ENCODE data around the gene RCSD1. TPM values are rescaled to one million over a fixed set of nuclear protein-coding genes. Genes with fewer than 3 reads are reported as not detected.
A peak's percentile ranks its signal among the peaks of the same experiment; 100 is the strongest.

Gene RCSD1
- total RNA-seq, 1 donor from 2014 or later: 2.3 TPM

DNA sequence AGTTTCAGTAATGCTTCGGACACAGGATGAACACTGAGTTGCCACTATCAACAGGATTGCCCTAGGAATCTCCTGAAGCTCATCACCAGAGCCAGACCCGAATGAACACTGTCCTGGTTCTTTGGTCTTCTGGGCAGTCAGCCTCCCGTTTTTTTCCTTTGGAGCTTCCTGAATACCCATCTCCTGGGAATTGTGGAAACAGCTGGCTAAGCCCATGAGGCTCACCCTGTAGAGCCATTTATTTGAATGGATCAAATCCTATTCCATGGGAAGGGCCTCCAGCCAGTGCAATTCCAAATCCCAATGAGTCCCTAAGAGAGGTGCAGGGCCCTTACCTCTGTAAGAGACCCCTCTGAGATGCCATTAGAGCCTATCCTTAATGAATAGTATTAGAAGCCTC is 5.9 kb downstream of the RCSD1 start:
- Mint-ChIP-seq H3K27me3 (ENCODE audit: low read depth) (peaks cover 53% of the 10 kb centered on the region), H3K36me3 (ENCODE audit: low read depth) (no peaks in the 10 kb centered on the region), H3K27ac (ENCODE audit: unreplicated experiment) (no peak overlapping the region), H3K4me3 (no peak overlapping the region), H3K4me1 (peaks cover 30% of the 10 kb centered on the region), H3K9me3 (no peaks in the 10 kb centered on the region)
- DNase-seq (ENCODE audit: low read depth, low spot score): no peak
- TF ChIP-seq, protein P1, sequence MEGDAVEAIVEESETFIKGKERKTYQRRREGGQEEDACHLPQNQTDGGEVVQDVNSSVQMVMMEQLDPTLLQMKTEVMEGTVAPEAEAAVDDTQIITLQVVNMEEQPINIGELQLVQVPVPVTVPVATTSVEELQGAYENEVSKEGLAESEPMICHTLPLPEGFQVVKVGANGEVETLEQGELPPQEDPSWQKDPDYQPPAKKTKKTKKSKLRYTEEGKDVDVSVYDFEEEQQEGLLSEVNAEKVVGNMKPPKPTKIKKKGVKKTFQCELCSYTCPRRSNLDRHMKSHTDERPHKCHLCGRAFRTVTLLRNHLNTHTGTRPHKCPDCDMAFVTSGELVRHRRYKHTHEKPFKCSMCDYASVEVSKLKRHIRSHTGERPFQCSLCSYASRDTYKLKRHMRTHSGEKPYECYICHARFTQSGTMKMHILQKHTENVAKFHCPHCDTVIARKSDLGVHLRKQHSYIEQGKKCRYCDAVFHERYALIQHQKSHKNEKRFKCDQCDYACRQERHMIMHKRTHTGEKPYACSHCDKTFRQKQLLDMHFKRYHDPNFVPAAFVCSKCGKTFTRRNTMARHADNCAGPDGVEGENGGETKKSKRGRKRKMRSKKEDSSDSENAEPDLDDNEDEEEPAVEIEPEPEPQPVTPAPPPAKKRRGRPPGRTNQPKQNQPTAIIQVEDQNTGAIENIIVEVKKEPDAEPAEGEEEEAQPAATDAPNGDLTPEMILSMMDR (conservative IDR thresholded peaks at IDR 0.05): no peak

DNA sequence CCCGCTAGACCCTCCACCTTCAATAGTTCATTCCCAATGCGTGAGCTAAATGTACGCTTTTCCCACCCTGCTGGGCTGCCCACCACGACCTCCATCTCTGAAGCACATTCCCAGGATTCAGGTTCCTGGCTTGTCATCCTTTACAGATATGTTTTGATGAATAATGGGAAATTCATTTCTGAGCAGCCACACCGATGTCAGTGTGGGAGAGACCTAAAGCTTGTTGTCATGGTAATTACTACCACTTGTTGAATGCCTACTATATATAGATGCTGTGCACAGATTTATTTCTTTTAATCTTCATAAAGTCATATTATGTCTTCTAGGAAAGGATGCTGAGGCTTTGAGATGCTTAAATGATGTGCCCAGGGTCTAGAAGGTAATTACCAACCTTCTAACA is 8.0 kb downstream of the RCSD1 start:
- Mint-ChIP-seq H3K9me3 (no peaks in the 10 kb centered on the region), H3K27me3 (ENCODE audit: low read depth) (peaks cover 31% of the 10 kb centered on the region), H3K4me1 (peaks cover 11% of the 10 kb centered on the region), H3K36me3 (ENCODE audit: low read depth) (no peaks in the 10 kb centered on the region), H3K4me3 (no peak overlapping the region), H3K27ac (ENCODE audit: unreplicated experiment) (no peak overlapping the region)
- no peak for DNase-seq (ENCODE audit: low read depth, low spot score)
- TF ChIP-seq, protein P1 (conservative IDR thresholded peaks at IDR 0.05): no peak

DNA sequence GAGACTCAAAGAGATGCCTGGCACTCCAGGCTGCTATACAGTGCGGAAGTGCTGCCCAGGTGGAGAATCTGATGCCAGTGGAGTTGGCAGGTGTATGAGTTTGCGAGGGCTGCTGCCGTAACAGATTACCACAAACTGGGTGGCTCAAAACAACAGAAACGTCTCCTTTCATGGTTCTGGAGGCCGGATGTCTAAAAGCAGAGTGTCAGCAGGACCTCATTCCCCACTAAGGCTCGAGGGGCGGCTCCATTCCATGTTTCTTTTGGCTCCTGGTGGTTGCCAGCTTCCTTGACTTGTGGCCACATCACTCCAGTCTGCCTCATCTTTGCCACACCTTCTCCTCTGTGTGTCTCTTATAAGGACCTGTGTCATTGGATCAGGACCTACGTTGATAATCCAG is 10.0 kb downstream of the RCSD1 start:
- TF ChIP-seq, protein P1 (conservative IDR thresholded peaks at IDR 0.05): no peak
- peaks cover under 1% of the 10 kb centered on the region for H3K4me1 Mint-ChIP-seq
- no peaks in the 10 kb centered on the region for H3K9me3 Mint-ChIP-seq
- DNase-seq (ENCODE audit: low read depth, low spot score): no peak
- no peak overlapping the region for H3K27ac Mint-ChIP-seq (ENCODE audit: unreplicated experiment)
- H3K27me3 Mint-ChIP-seq (ENCODE audit: low read depth): peaks cover 12% of the 10 kb centered on the region
- H3K4me3 Mint-ChIP-seq: no peak overlapping the region
- no peaks in the 10 kb centered on the region for H3K36me3 Mint-ChIP-seq (ENCODE audit: low read depth)

DNA sequence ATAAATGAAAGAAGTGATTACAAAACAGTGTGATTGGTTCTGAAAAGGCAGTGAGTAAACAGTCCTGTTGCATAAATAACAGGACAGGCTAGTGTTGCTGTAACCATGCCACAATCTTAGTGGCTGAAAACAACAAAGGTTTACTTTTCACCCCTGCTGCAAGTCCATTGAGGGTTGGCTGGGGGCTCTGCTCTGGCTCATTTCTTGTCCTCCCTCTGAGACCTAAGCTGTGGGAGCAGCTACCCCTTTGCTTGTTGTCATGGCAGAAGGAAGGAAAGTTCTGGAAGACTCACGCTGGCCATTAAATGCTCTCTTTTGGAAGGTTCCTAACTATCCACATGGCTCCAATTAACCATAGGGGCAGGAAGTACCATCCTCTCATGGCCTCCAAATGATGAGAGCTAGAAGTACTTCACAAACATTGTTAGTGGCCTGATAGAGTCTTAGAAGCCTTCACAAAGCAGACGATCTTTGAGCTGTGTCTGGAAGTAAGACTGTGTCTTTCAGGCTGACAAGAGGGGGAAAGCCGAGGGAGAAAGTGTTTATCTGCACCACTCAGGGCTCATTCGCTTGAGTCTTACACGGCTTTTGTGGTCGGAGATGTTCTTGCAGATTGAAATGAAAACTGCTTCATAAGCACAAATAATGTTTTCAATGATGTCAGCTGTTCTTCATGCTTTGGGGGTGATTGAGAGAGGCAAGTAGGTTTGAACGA is 11.9 kb downstream of the RCSD1 start:
- H3K27me3 Mint-ChIP-seq (ENCODE audit: low read depth): peaks cover 2% of the 10 kb centered on the region
- TF ChIP-seq, protein P1 (conservative IDR thresholded peaks at IDR 0.05): no peak
- peak overlapping the region; percentile 65 for H3K27ac Mint-ChIP-seq (ENCODE audit: unreplicated experiment)
- no peaks in the 10 kb centered on the region for H3K4me1 Mint-ChIP-seq
- H3K36me3 Mint-ChIP-seq (ENCODE audit: low read depth): no peaks in the 10 kb centered on the region
- no peak overlapping the region for H3K4me3 Mint-ChIP-seq
- DNase-seq (ENCODE audit: low read depth, low spot score): no peak
- H3K9me3 Mint-ChIP-seq: no peaks in the 10 kb centered on the region

DNA sequence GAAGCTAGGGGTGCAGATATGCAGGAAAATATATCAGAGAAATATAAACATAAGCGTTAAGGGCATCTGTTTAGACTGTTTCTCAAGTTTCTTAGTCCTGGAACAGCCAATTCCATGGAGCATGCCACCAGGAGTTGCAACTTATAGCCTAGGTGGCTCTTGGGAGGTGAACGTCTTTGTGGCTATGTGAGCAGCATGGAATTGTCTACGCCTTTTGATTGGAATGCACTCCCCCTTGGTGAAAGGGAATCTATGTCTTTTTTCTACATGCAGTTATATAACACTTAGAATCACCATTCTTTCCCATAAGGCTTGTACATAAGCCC is 12.4 kb downstream of the RCSD1 start:
- H3K27ac Mint-ChIP-seq (ENCODE audit: unreplicated experiment): peak overlapping the region; percentile 65
- H3K27me3 Mint-ChIP-seq (ENCODE audit: low read depth): peaks cover 2% of the 10 kb centered on the region
- H3K9me3 Mint-ChIP-seq: no peaks in the 10 kb centered on the region
- H3K4me3 Mint-ChIP-seq: no peak overlapping the region
- TF ChIP-seq, protein P1 (conservative IDR thresholded peaks at IDR 0.05): no peak
- H3K36me3 Mint-ChIP-seq (ENCODE audit: low read depth): no peaks in the 10 kb centered on the region
- no peak for DNase-seq (ENCODE audit: low read depth, low spot score)
- no peaks in the 10 kb centered on the region for H3K4me1 Mint-ChIP-seq

Measured in neural crest cell (in vitro differentiated cells).